SU-DHL-6 (cell line): Measurements from ENCODE around the gene SHISA9.

Experiments used
- EZH2phosphoT487 ChIP-seq: fragments of 200-600 bp; sonication (generic), shearing (Covaris generic); conservative IDR thresholded peaks from 2 replicates; pipeline ENCODE4 v1.6.1; 2018; ENCODE audit warnings: mild to moderate bottlenecking, antibody characterized with exemption, low read length, moderate library complexity, mixed read lengths
- TF ChIP-seq, protein P1 (sequence below): fragments of 200-600 bp; sonication (generic); IDR thresholded peaks from one replicate; pipeline ENCODE4 v1.5.1; 2017; ENCODE audit warnings: antibody characterized with exemption, mild to moderate bottlenecking, low read length, moderate library complexity; ENCODE audit not compliant: insufficient read depth, poor library complexity, severe bottlenecking

DNA sequence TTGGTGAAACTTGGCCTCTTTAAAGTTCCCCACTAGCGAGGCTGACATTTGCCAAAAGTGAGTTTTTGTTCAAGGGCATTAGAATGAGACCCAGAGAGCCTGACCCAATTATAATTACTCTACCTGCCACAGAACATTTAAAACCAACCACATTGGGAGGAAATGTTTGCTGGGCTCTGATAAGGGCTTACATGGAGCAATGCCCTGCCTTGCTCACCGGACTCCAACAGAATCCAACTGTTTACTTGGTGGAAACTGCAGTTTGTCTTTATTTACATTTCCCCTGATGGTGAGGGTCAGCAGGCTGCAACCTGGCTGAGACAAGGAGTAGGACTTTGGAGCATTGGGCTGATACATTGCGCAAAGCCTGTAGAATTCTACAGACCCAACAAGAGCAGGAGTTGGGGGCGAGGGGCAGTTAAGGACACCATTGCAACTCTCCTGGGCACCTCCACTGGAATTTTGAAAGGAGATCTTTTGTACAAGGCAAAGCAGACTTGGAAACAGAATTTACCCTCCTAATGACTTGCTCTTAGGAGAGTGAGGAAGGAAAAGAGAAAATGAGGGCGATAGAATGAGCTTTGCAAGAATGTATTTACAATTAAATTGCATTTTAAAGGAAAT is 368.6 kb downstream of the SHISA9 start:
- TF ChIP-seq, protein P1, sequence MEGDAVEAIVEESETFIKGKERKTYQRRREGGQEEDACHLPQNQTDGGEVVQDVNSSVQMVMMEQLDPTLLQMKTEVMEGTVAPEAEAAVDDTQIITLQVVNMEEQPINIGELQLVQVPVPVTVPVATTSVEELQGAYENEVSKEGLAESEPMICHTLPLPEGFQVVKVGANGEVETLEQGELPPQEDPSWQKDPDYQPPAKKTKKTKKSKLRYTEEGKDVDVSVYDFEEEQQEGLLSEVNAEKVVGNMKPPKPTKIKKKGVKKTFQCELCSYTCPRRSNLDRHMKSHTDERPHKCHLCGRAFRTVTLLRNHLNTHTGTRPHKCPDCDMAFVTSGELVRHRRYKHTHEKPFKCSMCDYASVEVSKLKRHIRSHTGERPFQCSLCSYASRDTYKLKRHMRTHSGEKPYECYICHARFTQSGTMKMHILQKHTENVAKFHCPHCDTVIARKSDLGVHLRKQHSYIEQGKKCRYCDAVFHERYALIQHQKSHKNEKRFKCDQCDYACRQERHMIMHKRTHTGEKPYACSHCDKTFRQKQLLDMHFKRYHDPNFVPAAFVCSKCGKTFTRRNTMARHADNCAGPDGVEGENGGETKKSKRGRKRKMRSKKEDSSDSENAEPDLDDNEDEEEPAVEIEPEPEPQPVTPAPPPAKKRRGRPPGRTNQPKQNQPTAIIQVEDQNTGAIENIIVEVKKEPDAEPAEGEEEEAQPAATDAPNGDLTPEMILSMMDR: no peak
- no peak for TF ChIP-seq EZH2phosphoT487
